Activated gamma-delta T cell (primary cell): ENCODE results near the gene MTRF1.
"Not testable (repeated sequence)": the region's sequence is repeated elsewhere in the genome, so short reads cannot be mapped to it uniquely, and the experiment has no call there.

Source experiments
- DNase-seq: peaks from one replicate; lab custom pipeline; 2025; lab: John Stamatoyannopoulos, UW

The MTRF1 gene

DNA sequence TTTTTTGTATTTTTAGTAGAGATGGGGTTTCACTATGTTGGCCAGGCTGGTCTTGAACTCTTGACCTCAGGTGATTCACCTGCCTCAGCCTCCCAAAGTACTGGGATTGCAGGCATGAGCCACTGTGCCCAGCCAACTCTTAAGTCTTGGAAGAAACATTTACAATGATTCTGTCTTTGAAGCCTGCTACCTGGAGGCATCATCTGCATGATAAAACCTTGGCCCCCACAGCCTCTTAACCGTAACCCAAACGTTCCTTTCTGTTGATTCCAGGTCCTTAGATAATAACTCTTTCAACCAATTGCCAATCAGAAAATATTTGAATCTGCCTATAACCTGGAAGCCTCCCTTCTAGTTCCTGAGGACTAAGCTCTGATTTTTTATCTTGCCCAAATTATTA is 15.8 kb upstream of the MTRF1 start:
- not testable (repeated sequence) for DNase-seq

DNA sequence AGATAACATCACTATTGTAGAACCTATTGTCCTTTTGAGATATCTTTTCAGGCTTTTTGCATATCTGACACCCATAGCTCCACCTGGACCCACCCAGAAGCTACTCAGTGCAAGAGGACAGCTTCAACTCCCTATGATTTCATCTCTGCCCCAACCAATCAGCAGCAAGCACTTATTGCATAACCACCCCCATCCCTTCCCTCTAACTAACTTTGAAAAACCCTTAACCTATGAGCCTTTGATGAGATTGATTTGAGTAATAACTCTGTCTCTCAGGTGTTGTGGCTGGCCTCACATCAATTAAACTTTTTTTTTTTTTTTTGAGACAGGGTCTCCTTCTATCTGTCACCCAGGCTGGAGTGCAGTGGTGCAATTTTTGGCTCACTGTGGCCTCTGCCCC is 13.4 kb upstream of the MTRF1 start:
- no peak for DNase-seq

DNA sequence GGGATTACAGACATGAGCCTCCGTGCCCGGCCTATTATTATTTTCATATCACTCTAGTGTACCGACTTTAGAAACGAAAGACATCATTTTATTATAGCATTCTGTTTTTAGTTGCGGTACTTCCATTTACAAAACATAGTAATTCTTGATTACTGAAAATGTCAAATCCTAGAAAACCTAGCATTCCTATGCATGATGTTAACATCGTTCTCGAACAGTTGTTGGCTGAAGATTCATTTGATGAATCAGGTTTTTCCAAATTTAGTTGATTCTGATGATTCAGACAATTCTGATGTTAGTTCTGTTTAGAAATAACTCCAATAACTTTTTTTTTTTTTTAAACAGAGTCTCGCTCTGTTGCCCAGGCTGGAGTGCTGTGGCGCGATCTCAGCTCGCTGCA is 11.5 kb upstream of the MTRF1 start:
- no peak for DNase-seq

DNA sequence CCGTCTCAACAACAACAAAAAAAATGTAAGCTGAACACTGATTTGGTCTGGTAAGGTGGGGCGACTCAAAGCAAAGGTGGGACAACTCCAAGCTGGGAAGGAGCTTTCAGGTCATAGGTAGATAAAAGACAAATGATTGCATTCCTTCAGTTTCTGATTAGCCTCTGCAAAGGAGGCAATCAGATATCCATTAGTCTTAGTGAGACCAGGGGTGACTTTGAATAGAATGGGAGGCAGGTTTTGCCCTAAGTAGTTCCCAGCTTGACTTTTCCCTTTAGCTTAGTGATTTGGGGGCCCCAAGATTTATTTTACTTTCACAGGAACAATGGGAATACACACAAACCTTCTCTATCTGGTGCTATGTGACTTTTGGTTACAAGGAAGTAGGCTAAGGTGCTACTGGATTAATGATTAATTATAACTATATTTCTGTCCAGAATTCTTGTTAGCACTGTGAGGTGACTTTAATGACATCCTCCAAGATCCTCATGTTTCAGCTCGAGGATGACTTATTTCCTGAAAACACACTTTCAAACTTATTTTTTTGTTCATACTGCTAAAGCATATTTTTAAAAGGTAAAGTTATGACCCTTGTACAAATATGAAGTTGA is 10.6 kb upstream of the MTRF1 start:
- no peak for DNase-seq

DNA sequence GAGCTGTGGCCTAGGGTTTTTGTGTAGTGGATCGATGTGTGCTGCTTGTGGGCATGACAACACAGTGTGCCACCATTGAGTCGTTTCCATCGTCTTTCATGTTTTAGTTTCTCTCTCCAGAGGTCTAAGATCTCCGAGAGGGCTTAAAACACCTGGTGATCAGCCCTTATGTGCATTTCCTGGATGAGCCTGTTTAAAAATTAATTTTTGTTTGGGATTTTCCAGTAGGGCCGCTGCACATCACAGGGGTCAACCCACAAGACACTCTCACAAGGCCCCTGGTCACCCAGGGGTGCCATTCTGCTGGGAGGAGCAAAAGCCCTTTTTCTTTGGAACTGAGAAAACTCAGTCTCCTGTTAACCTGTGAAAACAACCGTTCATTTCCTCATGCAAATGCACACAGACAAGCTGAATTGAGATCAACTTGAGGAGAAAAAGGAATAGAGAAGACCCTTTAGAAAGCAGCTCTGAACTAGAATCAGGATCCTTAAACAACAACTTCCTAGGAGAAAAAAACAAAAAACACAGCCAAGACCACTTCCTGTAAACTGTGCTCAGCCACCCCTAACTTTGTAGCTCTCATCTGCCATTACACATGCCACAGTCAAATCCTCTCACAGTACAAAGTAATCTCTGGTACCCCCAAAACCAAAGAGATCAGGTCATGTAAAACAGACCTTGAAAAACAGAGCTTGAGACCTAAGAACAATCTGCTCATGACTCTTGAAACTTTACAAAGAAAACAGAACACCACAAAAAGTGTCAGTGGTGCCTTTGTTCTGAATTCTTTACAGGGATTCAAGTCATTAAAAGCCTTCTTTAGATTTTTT is 8.3 kb upstream of the MTRF1 start:
- DNase-seq: no peak

DNA sequence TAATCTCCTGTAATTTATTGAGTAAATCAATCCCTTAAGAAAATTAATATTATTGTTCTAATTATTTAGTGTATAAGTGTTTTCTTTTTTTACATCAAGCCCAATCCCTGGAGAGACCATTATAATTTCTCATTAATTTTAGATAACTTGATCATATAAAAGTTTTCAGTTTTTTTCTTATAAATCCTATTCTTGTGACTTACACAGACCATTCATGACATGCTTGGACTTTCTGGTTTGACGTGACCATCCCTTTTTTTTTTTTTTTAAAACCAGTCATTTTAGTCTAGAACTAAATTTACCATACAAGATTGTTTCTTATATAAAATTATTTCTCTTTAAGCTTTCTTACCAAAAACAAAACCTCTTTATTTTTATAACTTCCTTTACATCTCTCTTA is 5.4 kb upstream of the MTRF1 start:
- DNase-seq: no peak

DNA sequence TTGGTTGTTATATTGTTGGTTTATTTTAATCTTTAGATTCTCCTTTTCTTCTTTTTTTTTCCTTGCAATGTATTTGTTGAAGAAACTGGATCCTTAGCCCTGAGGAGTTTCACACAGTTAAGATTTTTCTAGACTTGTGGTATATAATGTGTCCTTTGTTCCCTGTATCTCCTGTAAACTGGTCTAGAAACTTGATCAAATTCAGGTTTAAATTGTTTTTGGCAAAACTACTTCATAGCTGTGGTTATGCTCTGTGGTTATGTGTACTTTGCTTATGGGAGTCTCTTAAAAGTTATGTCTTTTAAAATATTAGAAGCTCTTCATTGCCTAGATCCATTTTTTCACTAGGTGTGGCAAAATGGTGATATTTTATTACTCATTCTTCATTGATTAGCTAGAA is 3.7 kb upstream of the MTRF1 start:
- DNase-seq: no peak

DNA sequence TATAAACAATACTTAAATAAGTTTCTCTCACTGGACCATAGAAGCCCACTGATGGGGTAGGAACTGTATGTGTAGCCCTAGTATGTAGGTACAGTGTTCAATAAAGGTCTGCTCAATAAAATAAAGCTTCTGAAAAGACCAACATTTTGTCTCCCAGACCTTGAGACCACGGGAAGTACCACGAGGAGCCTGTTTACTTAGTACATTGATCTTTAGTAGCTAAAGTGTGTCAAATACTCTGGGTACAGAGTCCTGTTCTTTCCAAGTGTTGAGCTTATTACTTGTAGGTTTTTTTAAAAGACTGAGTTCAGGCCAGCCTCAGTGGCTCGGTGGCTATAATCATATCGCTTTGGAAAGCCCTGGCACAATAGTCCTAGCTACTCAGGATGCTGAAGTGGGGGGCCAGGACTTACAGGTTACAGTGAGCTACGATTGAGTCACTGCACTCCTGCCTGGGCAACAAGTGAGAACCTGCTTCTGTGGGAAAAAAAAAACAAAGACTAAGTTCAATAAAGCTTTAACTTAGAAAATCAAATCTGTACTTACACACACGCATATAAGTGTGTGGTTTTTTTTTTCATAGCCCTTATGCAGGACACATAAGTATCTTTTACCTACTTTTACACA is 3.4 kb downstream of the MTRF1 start:
- no peak for DNase-seq

DNA sequence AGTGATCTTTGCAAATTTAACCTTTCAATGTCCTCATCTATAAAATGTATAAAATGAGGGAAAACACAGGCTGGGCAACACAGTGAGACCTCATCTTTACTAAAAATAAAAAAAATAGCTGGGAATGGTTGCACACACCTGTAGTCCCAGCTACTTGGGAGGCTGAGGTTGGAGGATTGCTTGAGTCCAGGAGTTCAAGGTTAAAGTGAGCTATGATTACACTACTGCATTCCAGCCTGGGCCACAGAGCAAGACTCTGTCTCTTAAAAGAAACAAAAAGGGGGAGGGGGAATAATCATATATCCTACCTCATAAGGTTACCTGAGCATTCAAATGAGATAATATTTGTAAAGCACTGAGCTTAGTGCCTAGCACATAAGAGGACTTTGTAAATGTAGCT is 5.8 kb downstream of the MTRF1 start:
- DNase-seq: no peak

DNA sequence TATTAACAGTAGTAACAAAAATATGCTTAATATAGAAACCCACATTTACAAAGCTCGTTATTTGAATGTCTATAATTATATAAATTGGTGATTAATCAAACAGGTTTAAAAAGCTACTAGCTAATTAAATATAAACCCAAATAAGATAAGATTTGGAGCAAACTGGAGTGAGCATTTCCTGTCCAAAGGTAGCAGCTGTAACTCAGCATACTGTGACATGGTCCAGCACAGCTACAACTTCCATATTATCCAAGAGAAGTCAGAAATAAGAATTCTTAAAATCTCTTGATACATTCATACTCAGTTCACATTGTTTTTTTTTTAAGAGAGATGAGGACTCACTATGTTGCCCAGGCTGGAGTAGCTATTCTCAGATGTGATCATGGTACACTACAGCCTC is 8.5 kb downstream of the MTRF1 start:
- no peak for DNase-seq

DNA sequence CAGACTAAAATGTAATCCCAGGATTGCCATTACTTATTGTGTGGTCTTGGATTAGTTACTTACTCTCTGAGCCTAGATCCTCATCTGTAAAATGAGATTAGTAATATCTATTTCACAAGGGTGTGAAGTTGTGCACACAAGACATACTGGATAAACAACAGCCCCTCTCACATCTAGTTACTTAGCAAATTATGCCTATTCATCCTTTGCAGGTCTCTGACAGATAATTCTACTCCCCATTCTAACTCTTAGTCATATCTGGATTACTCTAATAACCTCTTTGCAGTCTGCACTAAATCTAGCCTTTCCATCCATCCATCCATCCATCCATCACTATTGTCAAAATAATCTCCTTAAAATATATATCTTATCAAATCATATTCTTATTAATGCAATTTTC is 12.4 kb downstream of the MTRF1 start:
- no peak for DNase-seq

DNA sequence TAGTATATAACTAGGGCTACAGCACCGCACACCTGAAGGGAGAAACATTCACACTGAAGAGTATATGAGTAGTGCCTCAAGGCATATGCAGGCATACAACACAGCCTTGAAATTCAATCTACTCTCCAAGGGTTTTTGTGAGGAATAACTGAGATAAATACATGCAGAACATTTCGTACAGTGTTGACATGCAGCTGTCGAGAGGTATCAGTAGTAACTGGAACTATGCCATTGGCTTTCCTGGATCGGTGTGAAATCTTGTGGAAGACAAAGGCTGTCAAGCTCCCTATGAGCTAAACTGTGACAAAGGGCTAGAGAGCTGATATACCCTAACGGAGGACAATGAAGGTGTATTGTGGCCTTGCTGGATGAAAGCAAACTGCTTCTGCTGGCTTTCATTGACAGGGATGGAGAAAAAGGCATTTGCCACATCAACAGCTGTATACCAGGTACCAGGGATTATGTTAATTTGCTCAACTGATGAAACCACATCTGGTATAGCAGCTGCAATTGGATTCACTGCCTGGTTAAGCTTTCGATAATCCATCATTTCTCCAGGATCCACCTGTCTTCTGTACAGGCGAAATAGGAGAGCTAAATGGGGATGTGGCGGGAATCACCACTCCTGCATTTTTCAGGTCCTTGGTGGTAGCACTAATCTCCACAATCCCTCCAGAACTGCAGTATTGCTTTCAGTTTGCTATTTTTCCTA is 16.3 kb downstream of the MTRF1 start:
- DNase-seq: no peak

DNA sequence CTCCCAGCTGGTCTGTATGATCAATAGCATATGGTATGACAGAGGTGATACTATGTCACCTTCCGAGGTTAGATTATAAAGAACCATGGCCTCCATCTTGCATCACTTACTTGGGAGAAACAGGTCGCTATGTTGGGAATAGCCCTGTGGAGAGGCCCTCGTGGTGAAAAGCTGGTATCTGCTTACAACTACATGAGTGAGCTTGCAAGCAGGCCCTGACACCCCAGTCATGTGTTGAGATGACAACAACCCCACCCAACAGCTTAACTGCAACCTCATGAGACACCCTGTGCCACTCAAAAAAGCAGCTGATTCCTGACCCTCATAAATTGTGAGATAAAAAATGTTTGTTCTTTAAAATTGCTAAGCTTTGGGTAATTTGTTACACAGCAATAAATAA is 18.8 kb downstream of the MTRF1 start:
- DNase-seq: no peak

DNA sequence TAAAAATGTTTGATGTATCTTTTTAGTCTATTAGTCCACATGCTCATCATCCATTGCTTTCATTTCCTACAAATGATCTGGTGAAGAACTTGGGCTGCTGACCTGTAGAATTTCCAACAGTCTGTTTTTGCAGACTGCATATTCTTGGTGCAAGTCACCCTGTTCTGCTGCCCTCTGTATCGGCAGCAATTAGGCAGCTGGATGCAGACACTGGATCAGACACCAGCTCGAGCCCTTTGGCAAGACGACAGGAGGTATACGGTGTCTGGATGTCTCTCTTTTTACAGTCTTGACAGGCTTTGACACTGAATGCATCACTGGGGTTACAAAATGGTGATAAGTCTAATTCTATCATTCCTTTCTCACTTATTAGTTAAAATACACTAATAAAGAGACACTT is 21.8 kb downstream of the MTRF1 start:
- DNase-seq: no peak

DNA sequence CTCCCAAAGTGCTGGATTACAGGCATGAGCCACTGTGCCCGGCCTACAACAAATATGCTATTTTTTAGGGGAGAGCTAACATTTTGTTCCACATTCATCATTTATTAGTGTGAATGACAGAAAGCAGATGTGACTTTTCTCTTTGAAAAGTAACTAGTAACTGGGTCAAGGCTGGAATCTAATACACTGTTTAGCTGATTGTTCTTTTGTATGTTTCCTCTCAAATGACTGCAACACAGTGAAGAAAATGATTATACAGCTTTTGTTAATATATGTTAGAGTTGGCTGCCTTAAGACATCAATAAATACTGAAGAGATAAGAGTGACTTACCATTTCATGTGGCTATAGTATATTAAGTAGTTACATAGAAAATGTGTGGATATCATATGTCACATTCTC is 27.0 kb downstream of the MTRF1 start:
- DNase-seq: no peak

DNA sequence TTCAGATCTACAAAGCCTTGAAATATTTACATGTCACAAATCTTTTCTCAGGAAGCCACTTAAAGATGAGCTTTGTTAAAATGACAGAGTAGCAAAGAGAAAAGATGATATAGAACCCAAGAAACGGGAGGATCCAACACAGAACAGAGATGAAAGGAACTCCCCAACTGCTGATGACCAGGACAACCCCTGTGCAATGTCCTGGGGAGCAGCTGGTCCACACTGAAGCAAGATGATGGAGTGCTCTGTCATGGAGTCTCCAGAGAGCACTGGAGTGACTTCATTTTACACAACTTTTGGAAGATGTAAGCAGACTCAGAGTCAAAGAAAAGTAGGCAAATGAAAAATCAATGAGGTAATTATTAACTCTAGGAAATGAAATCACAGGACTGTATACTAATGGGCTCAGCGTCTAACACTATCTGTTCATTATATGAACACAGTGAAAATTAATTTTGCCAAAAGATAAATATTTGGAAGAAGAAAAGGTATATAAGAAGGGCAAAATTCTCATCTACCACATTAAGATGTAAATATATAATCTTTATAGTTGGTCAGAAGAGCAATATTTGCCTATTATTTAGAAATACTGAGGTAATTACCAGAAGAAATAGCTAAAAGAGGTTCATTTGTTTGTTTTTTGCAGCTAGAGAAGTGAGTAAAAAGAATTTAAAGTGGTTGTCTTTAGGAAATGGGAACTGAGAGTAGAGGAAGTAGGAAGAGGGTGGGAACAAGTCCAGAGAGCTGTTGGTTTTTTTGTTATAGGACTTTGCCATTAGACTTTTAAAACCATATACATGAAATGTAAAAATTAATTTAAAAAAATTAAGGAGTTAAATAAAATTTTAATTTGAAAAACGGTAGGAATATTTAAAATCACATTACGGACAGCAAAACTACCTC is 30.5 kb downstream of the MTRF1 start:
- DNase-seq: no peak

DNA sequence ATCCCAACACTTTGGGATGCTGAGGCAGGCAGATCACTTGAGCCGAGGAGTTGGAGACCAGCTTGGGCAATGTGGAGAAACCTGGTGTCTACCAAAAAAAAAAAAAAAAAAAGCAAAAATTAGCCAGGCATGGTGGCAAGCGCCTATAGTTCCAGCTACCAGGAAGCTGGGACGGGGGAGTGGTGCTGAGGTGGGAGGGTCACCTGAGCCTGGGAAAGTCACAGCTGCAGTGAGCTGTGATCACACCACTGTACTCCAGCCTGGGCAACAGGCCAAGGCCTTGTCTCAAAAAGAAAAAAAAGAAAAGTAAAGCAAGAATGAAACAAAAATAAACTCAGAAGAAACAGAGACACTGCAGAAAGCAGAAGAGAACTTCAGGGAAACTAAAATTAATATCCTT is 31.6 kb downstream of the MTRF1 start:
- no peak for DNase-seq

DNA sequence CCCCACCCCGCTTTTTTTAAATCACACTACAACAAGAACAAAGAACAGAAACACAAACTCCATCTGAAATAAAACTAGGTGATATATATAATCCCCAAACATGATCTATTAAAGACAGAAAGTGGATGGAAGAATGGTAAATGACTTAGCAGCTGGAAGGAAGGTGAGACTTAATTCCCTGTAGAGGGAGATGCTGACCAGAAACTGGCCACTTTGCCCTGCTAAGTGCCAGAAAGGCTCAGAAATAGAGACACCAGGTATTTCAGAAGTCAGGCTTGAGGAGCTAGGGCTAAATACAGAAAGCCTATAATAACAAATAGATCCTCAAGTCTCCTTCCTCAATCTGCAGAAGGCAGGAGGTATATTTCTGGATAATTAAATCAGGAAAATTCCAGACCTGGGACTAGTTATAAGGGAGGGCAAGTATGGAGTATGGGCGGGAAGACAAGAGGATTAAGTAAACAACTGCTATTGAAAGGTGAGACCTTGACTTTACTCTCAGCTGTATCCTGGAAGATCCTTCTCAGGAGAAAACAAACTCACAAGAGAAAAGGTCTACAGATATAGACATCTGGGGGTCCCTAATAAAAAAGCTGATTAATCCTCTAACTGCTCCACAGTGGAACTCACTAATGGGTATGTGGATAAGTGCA is 32.2 kb downstream of the MTRF1 start:
- DNase-seq: no peak

DNA sequence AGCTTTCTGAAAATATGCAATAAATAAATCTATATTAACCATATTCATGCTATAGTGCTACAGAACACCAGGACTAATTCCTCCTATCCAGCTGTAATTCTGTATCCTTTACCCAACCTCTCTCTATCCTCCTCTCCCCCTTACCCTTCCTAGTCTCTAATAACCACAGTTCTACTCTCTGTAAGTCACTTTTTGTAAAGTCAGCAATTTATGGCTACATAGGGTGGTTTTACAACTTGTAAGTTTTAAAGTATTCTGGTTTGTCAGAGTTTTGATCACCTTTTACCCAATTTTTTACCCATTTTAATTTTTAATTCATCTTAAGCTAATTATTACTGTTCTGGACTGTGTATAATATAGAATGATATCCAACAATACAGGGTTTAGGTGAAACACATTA is 34.0 kb downstream of the MTRF1 start:
- DNase-seq: no peak

DNA sequence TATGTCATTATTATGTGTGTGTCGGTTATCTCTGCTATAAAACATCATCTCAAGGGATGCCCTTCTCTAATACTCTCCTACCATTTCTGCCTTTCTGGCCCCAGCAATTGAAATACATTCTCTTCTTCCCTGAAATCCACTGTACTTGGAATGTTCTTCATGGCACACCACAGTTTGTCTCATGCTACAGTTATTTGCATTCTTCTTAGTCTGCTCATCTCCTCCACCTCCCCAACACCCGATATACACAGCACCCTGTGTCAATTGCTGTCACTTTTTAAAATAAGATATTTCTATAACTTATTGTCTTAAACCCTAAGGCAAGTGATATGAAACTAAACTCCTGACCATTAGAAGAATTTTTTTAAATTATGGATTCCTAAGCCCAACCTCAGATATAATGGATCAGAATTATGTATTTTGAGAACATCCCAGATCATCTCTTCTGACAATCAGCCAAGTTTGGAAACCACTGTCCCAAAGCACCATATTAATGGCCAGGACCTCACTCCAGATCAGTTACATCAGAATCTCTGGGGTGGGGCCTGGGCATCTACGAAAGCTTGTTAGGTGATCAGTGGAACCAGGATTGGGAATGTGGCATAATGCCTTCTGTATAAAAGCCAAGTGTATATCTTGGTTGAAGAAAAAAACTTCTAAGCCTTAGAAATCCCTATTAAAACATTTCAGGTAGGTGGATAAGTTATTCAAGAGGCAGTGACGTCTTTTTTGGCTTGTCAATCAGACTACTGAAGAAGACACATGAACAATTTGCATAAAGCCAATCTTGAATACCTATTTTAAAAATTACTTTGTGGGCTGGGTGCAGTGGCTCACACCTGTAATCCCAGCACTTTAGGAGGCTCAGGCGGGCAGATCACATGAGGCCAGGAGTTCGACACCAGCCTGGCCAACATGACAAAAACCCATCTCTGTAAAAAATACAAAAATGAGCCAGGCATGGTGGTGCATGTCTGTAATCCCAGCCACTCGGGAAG is 39.0 kb downstream of the MTRF1 start:
- no peak for DNase-seq
